ENCODE data around the gene ZNF438. TPM values are rescaled to one million over a fixed set of nuclear protein-coding genes. Genes with fewer than 3 reads are reported as not detected.

The ZNF438 gene
- total and polyA plus RNA-seq, 2 donors (not counting 1 experiment from before 2014, with no cell fraction given) = 4.7 to 6.6 TPM

- no peak overlapping the region for H2AFZ ChIP-seq (ENCODE audit: low read length)
- peak in 1 of 2 donors; percentile 34 for DNase-seq (ENCODE audit: low read depth in 2 of 2)
- no peak for TF ChIP-seq CTCF (conservative IDR thresholded peaks at IDR 0.05 in 1 of 2, IDR thresholded peaks at IDR 0.05 in 1 of 2; ENCODE audit: low read depth in 1 of 2, low read length in 2 of 2)
- TF ChIP-seq EZH2 (IDR thresholded peaks at IDR 0.05; ENCODE audit: low read length, missing control alignments) = no peak
- no peaks in the 10 kb centered on the region for H3K27me3 ChIP-seq (ENCODE audit: control insufficient read depth, insufficient read depth, low read length)
- H3K9ac ChIP-seq (ENCODE audit: insufficient read depth, low read length) = no peak overlapping the region
- H3K4me3 ChIP-seq (replicated peaks in 1 of 4; ENCODE audit: control extremely low read depth in 1 of 4, insufficient read depth in 1 of 4, low read depth in 3 of 4, low read length in 4 of 4) = no peak overlapping the region
- no peaks in the 10 kb centered on the region for H3K4me1 ChIP-seq (ENCODE audit: control insufficient read depth, extremely low read depth, insufficient read depth, low read length)
- no peak overlapping the region for H3K4me2 ChIP-seq (ENCODE audit: extremely low read depth, insufficient read depth, low read length)
- no peaks in the 10 kb centered on the region for H3K79me2 ChIP-seq (ENCODE audit: control insufficient read depth, insufficient read depth, low read length)
- H3K9me3 ChIP-seq (ENCODE audit: control insufficient read depth, insufficient read depth, low read depth, low read length) = no peaks in the 10 kb centered on the region
- no peaks in the 10 kb centered on the region for H3K36me3 ChIP-seq (ENCODE audit: control insufficient read depth, insufficient read depth, low read length)
- H4K20me1 ChIP-seq (ENCODE audit: control insufficient read depth, extremely low read depth, insufficient read depth, low read length) = no peaks in the 10 kb centered on the region
- H3K27ac ChIP-seq (ENCODE audit: insufficient read depth, low read length) = no peak overlapping the region
These were observed 63.8 kb downstream of the ZNF438 start for GRCh38 chr10:30967650-30968410.

- no peak overlapping the region for H3K27ac ChIP-seq (ENCODE audit: insufficient read depth, low read length)
- TF ChIP-seq EZH2 (IDR thresholded peaks at IDR 0.05; ENCODE audit: low read length, missing control alignments) = no peak
- no peak for TF ChIP-seq CTCF (conservative IDR thresholded peaks at IDR 0.05 in 1 of 2, IDR thresholded peaks at IDR 0.05 in 1 of 2; ENCODE audit: low read depth in 1 of 2, low read length in 2 of 2)
- H2AFZ ChIP-seq (ENCODE audit: low read length) = no peak overlapping the region
- no peaks in the 10 kb centered on the region for H3K9me3 ChIP-seq (ENCODE audit: control insufficient read depth, insufficient read depth, low read depth, low read length)
- no peaks in the 10 kb centered on the region for H3K27me3 ChIP-seq (ENCODE audit: control insufficient read depth, insufficient read depth, low read length)
- no peaks in the 10 kb centered on the region for H3K4me1 ChIP-seq (ENCODE audit: control insufficient read depth, extremely low read depth, insufficient read depth, low read length)
- no peaks in the 10 kb centered on the region for H3K36me3 ChIP-seq (ENCODE audit: control insufficient read depth, insufficient read depth, low read length)
- DNase-seq (ENCODE audit: low read depth in 2 of 2) = no peak
- H3K9ac ChIP-seq (ENCODE audit: insufficient read depth, low read length) = no peak overlapping the region
- no peaks in the 10 kb centered on the region for H4K20me1 ChIP-seq (ENCODE audit: control insufficient read depth, extremely low read depth, insufficient read depth, low read length)
- H3K4me3 ChIP-seq (replicated peaks in 1 of 4; ENCODE audit: control extremely low read depth in 1 of 4, insufficient read depth in 1 of 4, low read depth in 3 of 4, low read length in 4 of 4) = no peak overlapping the region
- H3K79me2 ChIP-seq (ENCODE audit: control insufficient read depth, insufficient read depth, low read length) = no peaks in the 10 kb centered on the region
- no peak overlapping the region for H3K4me2 ChIP-seq (ENCODE audit: extremely low read depth, insufficient read depth, low read length)
These were observed 67.4 kb downstream of the ZNF438 start for GRCh38 chr10:30963992-30964930.

GRCh38 chr10:30962522-30962921 lies 69.1 kb downstream of the ZNF438 start:
- no peaks in the 10 kb centered on the region for H3K9me3 ChIP-seq (ENCODE audit: control insufficient read depth, insufficient read depth, low read depth, low read length)
- H3K4me1 ChIP-seq (ENCODE audit: control insufficient read depth, extremely low read depth, insufficient read depth, low read length) = no peaks in the 10 kb centered on the region
- no peaks in the 10 kb centered on the region for H3K79me2 ChIP-seq (ENCODE audit: control insufficient read depth, insufficient read depth, low read length)
- H3K9ac ChIP-seq (ENCODE audit: insufficient read depth, low read length) = no peak overlapping the region
- H3K36me3 ChIP-seq (ENCODE audit: control insufficient read depth, insufficient read depth, low read length) = no peaks in the 10 kb centered on the region
- H3K4me3 ChIP-seq (replicated peaks in 1 of 4; ENCODE audit: control extremely low read depth in 1 of 4, insufficient read depth in 1 of 4, low read depth in 3 of 4, low read length in 4 of 4) = no peak overlapping the region
- no peak overlapping the region for H3K4me2 ChIP-seq (ENCODE audit: extremely low read depth, insufficient read depth, low read length)
- no peak overlapping the region for H3K27ac ChIP-seq (ENCODE audit: insufficient read depth, low read length)
- TF ChIP-seq CTCF (conservative IDR thresholded peaks at IDR 0.05 in 1 of 2, IDR thresholded peaks at IDR 0.05 in 1 of 2; ENCODE audit: low read depth in 1 of 2, low read length in 2 of 2) (no peak), EZH2 (IDR thresholded peaks at IDR 0.05; ENCODE audit: low read length, missing control alignments) (no peak)
- no peak for DNase-seq (ENCODE audit: low read depth in 2 of 2)
- H4K20me1 ChIP-seq (ENCODE audit: control insufficient read depth, extremely low read depth, insufficient read depth, low read length) = no peaks in the 10 kb centered on the region
- H2AFZ ChIP-seq (ENCODE audit: low read length) = peak overlapping the region; percentile 36
- no peaks in the 10 kb centered on the region for H3K27me3 ChIP-seq (ENCODE audit: control insufficient read depth, insufficient read depth, low read length)
